CD1c-positive myeloid dendritic cell (primary cell): ENCODE data around the gene MUC3A.
"Not testable (repeated sequence)": the region's sequence is repeated elsewhere in the genome, so short reads cannot be mapped to it uniquely, and the experiment has no call there.

ENCODE experiments used
- DNase-seq: peaks from one replicate; pipeline ENCODE4 v3.0.0-alpha.2; 2016; ENCODE audit errors: extremely low spot score

Gene MUC3A

GRCh38 chr7:100974021-100974420 lies 24.7 kb downstream of the MUC3A start:
- no peak for DNase-seq

DNA sequence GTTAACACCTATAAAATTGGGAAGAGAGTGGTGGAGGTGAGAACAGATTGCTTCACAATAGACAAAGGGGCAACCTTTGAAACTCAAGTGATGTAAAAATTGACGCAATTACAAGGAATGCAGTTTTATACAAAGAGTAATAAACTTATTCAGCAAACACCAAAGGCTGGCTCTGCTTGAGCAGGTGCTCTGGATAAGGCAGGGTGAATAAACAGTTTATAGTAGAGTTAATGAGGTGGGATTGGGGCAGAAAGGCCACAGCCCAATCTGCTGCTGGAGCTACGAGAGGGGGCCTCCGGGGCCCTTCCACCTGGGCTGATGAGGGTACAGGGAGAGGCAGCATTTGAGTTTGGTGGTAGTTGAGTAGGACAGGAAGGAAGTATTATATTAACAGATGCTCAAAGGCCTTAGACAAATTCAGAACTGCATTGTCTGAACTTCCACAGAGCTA lies 26.1 kb downstream of the MUC3A start:
- no peak for DNase-seq

GRCh38 chr7:100978300-100978699 lies 29.0 kb downstream of the MUC3A start:
- DNase-seq: no peak

- DNase-seq: no peak
Observed at GRCh38 chr7:100983451-100984187, 34.3 kb downstream of the MUC3A start.

GRCh38 chr7:100984241-100984918 lies 35.0 kb downstream of the MUC3A start:
- DNase-seq: not testable (repeated sequence)

DNA sequence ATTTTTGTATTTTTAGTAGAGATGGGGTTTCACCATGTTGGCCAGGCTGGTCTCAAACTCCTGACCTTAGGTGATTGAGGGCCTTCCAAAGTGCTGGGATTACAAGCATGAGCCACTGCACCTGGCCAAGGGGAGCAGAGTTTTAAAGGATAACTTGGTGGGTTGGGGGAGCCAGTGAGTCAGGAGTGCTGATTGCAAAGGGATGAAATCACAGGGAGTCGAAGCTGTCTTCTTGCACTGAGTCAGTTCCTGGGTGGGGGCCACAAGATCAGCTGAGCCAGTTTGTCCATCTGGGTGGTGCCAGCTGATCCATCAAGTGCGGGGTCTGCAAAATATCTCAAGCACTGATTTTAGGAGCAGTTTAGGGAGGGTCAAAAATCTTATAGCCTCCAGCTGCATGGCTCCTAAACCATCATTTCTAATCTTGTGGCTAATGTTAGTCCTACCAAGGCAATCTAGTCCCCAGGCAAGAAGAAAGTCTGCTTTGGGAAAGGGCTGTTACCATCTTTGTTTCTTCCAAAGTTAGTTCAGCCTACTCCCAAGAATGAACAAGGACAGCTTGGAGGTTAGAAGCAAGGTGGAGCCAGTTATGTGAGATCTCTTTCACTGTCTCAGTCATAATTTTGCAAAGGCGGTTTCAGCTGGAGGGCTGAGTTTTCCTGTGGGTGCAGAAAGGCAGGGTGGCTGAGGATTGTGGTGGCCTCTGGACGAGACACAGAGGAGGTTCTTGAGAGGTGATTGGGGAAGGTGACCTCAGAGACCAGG lies 35.9 kb downstream of the MUC3A start:
- not testable (repeated sequence) for DNase-seq

- DNase-seq: no peak
Observed at GRCh38 chr7:100991631-100992030, 42.3 kb downstream of the MUC3A start.

- not testable (repeated sequence) for DNase-seq
Observed at GRCh38 chr7:100992280-100992679, 42.9 kb downstream of the MUC3A start.

DNA sequence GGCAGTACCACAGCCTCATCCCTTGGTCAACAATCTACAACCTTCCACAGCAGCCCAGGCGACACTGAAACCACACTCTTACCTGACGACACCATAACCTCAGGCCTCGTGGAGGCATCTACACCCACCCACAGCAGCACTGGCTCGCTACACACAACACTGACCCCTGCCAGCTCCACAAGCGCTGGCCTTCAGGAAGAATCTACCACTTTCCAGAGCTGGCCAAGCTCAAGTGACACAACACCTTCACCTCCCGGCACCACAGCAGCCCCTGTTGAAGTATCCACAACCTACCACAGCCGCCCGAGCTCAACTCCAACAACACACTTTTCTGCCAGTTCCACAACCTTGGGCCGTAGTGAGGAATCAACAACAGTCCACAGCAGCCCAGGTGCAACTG lies 45.3 kb downstream of the MUC3A start:
- DNase-seq: not testable (repeated sequence)

DNA sequence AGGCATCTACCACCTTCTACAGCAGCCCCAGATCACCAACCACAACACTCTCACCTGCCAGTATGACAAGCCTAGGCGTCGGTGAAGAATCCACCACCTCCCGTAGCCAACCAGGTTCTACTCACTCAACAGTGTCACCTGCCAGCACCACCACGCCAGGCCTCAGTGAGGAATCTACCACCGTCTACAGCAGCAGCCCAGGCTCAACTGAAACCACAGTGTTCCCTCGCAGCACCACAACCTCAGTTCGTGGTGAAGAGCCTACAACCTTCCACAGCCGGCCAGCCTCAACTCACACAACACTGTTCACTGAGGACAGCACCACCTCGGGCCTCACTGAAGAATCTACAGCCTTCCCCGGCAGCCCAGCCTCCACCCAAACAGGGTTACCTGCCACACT lies 49.2 kb downstream of the MUC3A start:
- not testable (repeated sequence) for DNase-seq

- not testable (repeated sequence) for DNase-seq
Observed at GRCh38 chr7:100999334-100999733, 50.0 kb downstream of the MUC3A start.

- not testable (repeated sequence) for DNase-seq
Observed at GRCh38 chr7:101000025-101000424, 50.7 kb downstream of the MUC3A start.

DNA sequence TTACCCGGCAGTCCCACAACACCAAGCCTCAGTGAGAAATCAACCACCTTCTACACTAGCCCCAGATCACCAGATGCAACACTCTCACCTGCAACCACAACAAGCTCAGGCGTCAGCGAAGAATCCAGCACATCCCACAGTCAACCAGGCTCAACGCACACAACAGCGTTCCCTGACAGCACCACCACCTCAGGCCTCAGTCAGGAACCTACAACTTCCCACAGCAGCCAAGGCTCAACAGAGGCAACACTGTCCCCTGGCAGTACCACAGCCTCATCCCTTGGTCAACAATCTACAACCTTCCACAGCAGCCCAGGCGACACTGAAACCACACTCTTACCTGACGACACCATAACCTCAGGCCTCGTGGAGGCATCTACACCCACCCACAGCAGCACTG lies 53.0 kb downstream of the MUC3A start:
- not testable (repeated sequence) for DNase-seq

DNA sequence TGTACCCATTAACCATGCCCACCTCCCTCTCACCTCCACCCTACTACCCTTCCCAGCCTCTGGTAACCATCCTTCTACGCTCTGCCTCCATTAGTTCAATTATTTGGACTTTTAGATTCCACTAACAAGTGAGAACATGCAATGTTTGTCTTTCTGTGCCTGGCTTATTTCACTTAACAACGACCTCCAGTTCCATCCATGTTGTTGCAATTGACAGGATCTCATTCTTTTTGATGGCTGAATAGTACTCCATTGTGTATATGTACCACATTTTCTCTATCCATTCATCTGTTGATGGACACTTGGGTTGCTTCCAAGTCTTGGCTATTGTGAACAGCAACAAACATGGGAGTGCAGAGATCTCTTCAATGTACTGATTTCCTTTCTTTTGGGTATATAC lies 58.0 kb downstream of the MUC3A start:
- DNase-seq: not testable (repeated sequence)

DNA sequence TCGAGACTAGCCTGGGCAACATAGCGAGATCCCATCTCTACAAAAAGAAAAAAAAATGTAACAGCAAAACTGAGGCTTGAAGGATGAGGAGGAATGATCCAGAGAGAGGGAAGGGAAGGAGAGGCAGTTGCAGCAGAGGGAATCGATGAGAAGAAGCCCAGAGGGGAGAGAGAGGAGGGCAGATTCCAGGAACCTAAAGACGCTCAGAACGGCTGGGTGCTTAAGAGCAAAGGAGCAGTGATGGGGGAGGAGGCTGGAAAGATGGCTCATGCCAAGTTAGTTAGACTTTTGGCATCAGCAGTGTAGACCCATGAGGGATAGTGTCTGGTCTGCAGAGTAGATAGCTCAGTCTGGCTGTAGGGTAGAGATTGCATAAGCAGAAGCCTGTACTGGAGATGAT lies 60.3 kb downstream of the MUC3A start:
- no peak for DNase-seq

- DNase-seq: no peak
Observed at GRCh38 chr7:101012931-101013330, 63.6 kb downstream of the MUC3A start.

GRCh38 chr7:101015626-101016025 lies 66.3 kb downstream of the MUC3A start:
- no peak for DNase-seq

- peak; percentile 93 for DNase-seq
Observed at GRCh38 chr7:101017064-101017777, 67.9 kb downstream of the MUC3A start.
